WTC11 (cell line): Measurements from ENCODE around the gene CFAP299. TPM values are rescaled to one million over a fixed set of nuclear protein-coding genes. Genes with fewer than 3 reads are reported as not detected.

ENCODE experiments used
- ATAC-seq: fragments of 200-7000 bp; cut with Tn5 transposase; 2 replicates; pipeline ENCODE4 v1.10.0; 2021; ENCODE audit warnings: mild to moderate bottlenecking, moderate library complexity
- CTCF ChIA-PET: fragments of 300-600 bp; sonication (Branson Sonifier 250); formaldehyde crosslinking; loops from one replicate; lab custom pipeline; 2021; ENCODE audit warnings: antibody characterized with exemption; lab: Charles Lee
- POLR2A ChIA-PET: fragments of 350-600 bp; sonication (Branson Sonifier 250); formaldehyde crosslinking; loops from one replicate; lab custom pipeline; 2021; ENCODE audit warnings: antibody characterized with exemption; lab: Charles Lee
- DNase-seq: peaks from one replicate; pipeline ENCODE4 v3.0.0; 2021; ENCODE audit warnings: low spot score
- H3K27ac Mint-ChIP-seq: 2 replicates; pipeline ENCODE4 v1.8.0; 2021; ENCODE audit warnings: mixed read lengths
- H3K27me3 Mint-ChIP-seq: 2 replicates; pipeline ENCODE4 v1.8.0; 2021; ENCODE audit warnings: low read depth, mild to moderate bottlenecking, moderate library complexity, mixed read lengths
- H3K36me3 Mint-ChIP-seq: 2 replicates; pipeline ENCODE4 v1.8.0; 2021; ENCODE audit warnings: mixed read lengths
- H3K4me1 Mint-ChIP-seq: 2 replicates; pipeline ENCODE4 v1.8.0; 2022; ENCODE audit warnings: mixed read lengths
- H3K4me3 Mint-ChIP-seq: 2 replicates; pipeline ENCODE4 v1.8.0; 2021; ENCODE audit warnings: mild to moderate bottlenecking, moderate library complexity, mixed read lengths
- H3K9me3 Mint-ChIP-seq: 2 replicates; pipeline ENCODE4 v1.8.0; 2021; ENCODE audit warnings: mixed read lengths
- AFF4 ChIP-seq: sonication (generic); formaldehyde crosslinking; IDR thresholded peaks from 2 replicates; pipeline ENCODE4 v1.8.1; 2023; ENCODE audit warnings: mild to moderate bottlenecking, missing genetic modification reagents, borderline replicate concordance
- E2F4 ChIP-seq: sonication (generic); formaldehyde crosslinking; IDR thresholded peaks from 2 replicates; pipeline ENCODE4 v1.8.1; 2022; ENCODE audit warnings: low read depth, mild to moderate bottlenecking, moderate library complexity, missing genetic modification reagents, borderline replicate concordance
- ELF4 ChIP-seq: sonication (generic); formaldehyde crosslinking; IDR thresholded peaks from 2 replicates; pipeline ENCODE4 v1.8.1; 2022; ENCODE audit warnings: low read depth, mild to moderate bottlenecking, moderate library complexity, missing genetic modification reagents
- EMX1 ChIP-seq: fragments of 250-450 bp; sonication (Bioruptor Pico); IDR thresholded peaks from 2 replicates; pipeline ENCODE4 v1.8.0; 2021; ENCODE audit warnings: mild to moderate bottlenecking
- ETV6 ChIP-seq: sonication (generic); formaldehyde crosslinking; IDR thresholded peaks from 2 replicates; pipeline ENCODE4 v1.8.1; 2022; ENCODE audit warnings: mild to moderate bottlenecking, missing genetic modification reagents
- FOXP4 ChIP-seq: sonication (generic); formaldehyde crosslinking; IDR thresholded peaks from 2 replicates; pipeline ENCODE4 v1.8.0; 2022; ENCODE audit warnings: mild to moderate bottlenecking, missing genetic modification reagents
- GTF2I ChIP-seq: fragments of 250-450 bp; sonication (Bioruptor Pico); conservative IDR thresholded peaks from 2 replicates; pipeline ENCODE4 v1.4.0; 2021; ENCODE audit warnings: mild to moderate bottlenecking
- KAT7 ChIP-seq: sonication (generic); formaldehyde crosslinking; IDR thresholded peaks from 2 replicates; pipeline ENCODE4 v1.8.1; 2023; ENCODE audit warnings: missing genetic modification reagents, mild to moderate bottlenecking, borderline replicate concordance
- MYBL2 ChIP-seq: sonication (generic); formaldehyde crosslinking; IDR thresholded peaks from 2 replicates; pipeline ENCODE4 v1.8.1; 2023; ENCODE audit warnings: mild to moderate bottlenecking, moderate library complexity, missing genetic modification reagents
- NFATC4 ChIP-seq: fragments of 250-450 bp; sonication (Bioruptor Pico); IDR thresholded peaks from 2 replicates; pipeline ENCODE4 v1.9.0; 2021; ENCODE audit warnings: mild to moderate bottlenecking
- PRDM15 ChIP-seq: sonication (generic); formaldehyde crosslinking; IDR thresholded peaks from 2 replicates; pipeline ENCODE4 v1.8.0; 2022; ENCODE audit warnings: missing genetic modification reagents
- ZBTB21 ChIP-seq: sonication (generic); formaldehyde crosslinking; IDR thresholded peaks from 2 replicates; pipeline ENCODE4 v1.8.1; 2023; ENCODE audit warnings: mild to moderate bottlenecking, missing genetic modification reagents, borderline replicate concordance
- ZNF396 ChIP-seq: fragments of 250-450 bp; sonication (Bioruptor Pico); IDR thresholded peaks from 2 replicates; pipeline ENCODE4 v1.8.0; 2021; ENCODE audit warnings: mild to moderate bottlenecking, moderate library complexity, borderline replicate concordance
- ZNF425 ChIP-seq: fragments of 250-450 bp; sonication (Bioruptor Pico); conservative IDR thresholded peaks from 2 replicates; pipeline ENCODE4 v1.9.0; 2021; ENCODE audit warnings: mild to moderate bottlenecking
- ZSCAN18 ChIP-seq: fragments of 250-450 bp; sonication (Bioruptor Pico); IDR thresholded peaks from 2 replicates; pipeline ENCODE4 v2.1.2; 2022; ENCODE audit warnings: mild to moderate bottlenecking, moderate library complexity
- total RNA-seq: library from RNA; stranded (reverse); gene quantifications from 3 replicates; pipeline ENCODE4 v1.2.3, GENCODE V29; 2021

The CFAP299 gene
- total RNA-seq, 1 experiment from 2014 or later = not detected

- Mint-ChIP-seq H3K36me3 (0 out of 2 replicates have a peak, but pooled peaks cover 3% of the 10 kb centered on the region), H3K9me3 (peaks cover 10% of the 10 kb centered on the region), H3K27ac (no peak overlapping the region), H3K4me3 (no peak overlapping the region), H3K27me3 (no peaks in the 10 kb centered on the region; the same call in 1 of the 2 replicates), H3K4me1 (peaks cover 43% of the 10 kb centered on the region)
- TF ChIP-seq MYBL2 (CRISPR knock-in tag) (no peak), ZNF425 (CRISPR knock-in tag) (no peak), ETV6 (no peak), ZNF396 (CRISPR knock-in tag) (no peak), KAT7 (CRISPR knock-in tag) (no peak), ZSCAN18 (CRISPR knock-in tag) (no peak), FOXP4 (no peak), EMX1 (CRISPR knock-in tag) (no peak), ZBTB21 (no peak), NFATC4 (CRISPR knock-in tag) (no peak), AFF4 (CRISPR knock-in tag) (no peak), ELF4 (CRISPR knock-in tag) (no peak)
- ChIA-PET CTCF (no interaction called here), POLR2A (no interaction called here)
- no peak for ATAC-seq
- no peak for DNase-seq
These were observed 30.1 kb upstream of the CFAP299 start for GRCh38 chr4:80305466-80305865.

- no peak overlapping the region for H3K27ac Mint-ChIP-seq
- no peak overlapping the region for H3K4me3 Mint-ChIP-seq
- no peaks in the 10 kb centered on the region; the same call in 1 of the 2 replicates for H3K27me3 Mint-ChIP-seq
- DNase-seq (no peak), ATAC-seq (no peak)
- ChIA-PET POLR2A (no interaction called here), CTCF (no interaction called here)
- H3K36me3 Mint-ChIP-seq = 0 out of 2 replicates have a peak, but pooled peaks cover 3% of the 10 kb centered on the region
- H3K9me3 Mint-ChIP-seq = peaks cover 10% of the 10 kb centered on the region
- H3K4me1 Mint-ChIP-seq = peaks cover 43% of the 10 kb centered on the region
- TF ChIP-seq GTF2I (CRISPR knock-in tag) (no peak), E2F4 (no peak), PRDM15 (no peak), AFF4 (CRISPR knock-in tag) (no peak)
These were observed 29.3 kb upstream of the CFAP299 start for GRCh38 chr4:80306260-80306659.
